Activated CD8-positive, alpha-beta T cell treated with anti-CD3 and anti-CD28 coated beads for 36 hours (primary cell): ENCODE results near the gene SPNS3. TPM values are rescaled to one million over a fixed set of nuclear protein-coding genes. Genes with fewer than 3 reads are reported as not detected.

Experiments used
- ATAC-seq: fragments of 200-7000 bp; cut with Tn5 transposase; one replicate; pipeline ENCODE4 v1.10.0; 2021; ENCODE audit warnings: mild to moderate bottlenecking, moderate library complexity
- CTCF ChIA-PET: fragments of 350-600 bp; sonication (Branson Sonifier 250); formaldehyde crosslinking; loops from one replicate; lab custom pipeline; 2021; ENCODE audit warnings: antibody characterized with exemption; lab: Charles Lee
- POLR2A ChIA-PET: fragments of 350-600 bp; sonication (Branson Sonifier 250); formaldehyde crosslinking; loops from one replicate; lab custom pipeline; 2021; ENCODE audit warnings: antibody characterized with exemption; lab: Charles Lee
- DNase-seq: peaks from one replicate; pipeline ENCODE4 v3.0.0-alpha.2; 2020
- H3K27ac Mint-ChIP-seq: one replicate; pipeline ENCODE4 v1.8.0; 2021; ENCODE audit warnings: mild to moderate bottlenecking, mixed read lengths
- H3K27me3 Mint-ChIP-seq: one replicate; pipeline ENCODE4 v1.8.0; 2021; ENCODE audit warnings: mixed read lengths
- H3K36me3 Mint-ChIP-seq: one replicate; pipeline ENCODE4 v1.8.0; 2021; ENCODE audit warnings: low read depth, mixed read lengths
- H3K4me1 Mint-ChIP-seq: one replicate; pipeline ENCODE4 v1.8.0; 2021; ENCODE audit warnings: low read depth, mixed read lengths
- H3K4me3 Mint-ChIP-seq: one replicate; pipeline ENCODE4 v1.8.0; 2021; ENCODE audit warnings: mild to moderate bottlenecking, moderate library complexity, mixed read lengths
- H3K9me3 Mint-ChIP-seq: one replicate; pipeline ENCODE4 v1.8.0; 2021; ENCODE audit warnings: mixed read lengths
- intact Hi-C: fragments of 100-400 bp; cut with micrococcal nuclease; formaldehyde crosslinking; loops from one replicate; pipeline ENCODE4 v1.10.0; 2022
- total RNA-seq, 2 experiments: library from RNA; stranded (reverse); gene quantifications; one replicate each; pipeline ENCODE4 v1.2.3, GENCODE V29; 2021
- TF ChIP-seq, protein P1 (sequence below): fragments of 200-600 bp; IDR thresholded peaks from one replicate; pipeline ENCODE4 v1.8.0; 2022; ENCODE audit warnings: antibody characterized with exemption, mild to moderate bottlenecking

SPNS3 gene
- total RNA-seq, 2 experiments from 2014 or later, result 24.7 to 25.7 TPM

- DNase-seq, result no peak
- TF ChIP-seq, protein P1, sequence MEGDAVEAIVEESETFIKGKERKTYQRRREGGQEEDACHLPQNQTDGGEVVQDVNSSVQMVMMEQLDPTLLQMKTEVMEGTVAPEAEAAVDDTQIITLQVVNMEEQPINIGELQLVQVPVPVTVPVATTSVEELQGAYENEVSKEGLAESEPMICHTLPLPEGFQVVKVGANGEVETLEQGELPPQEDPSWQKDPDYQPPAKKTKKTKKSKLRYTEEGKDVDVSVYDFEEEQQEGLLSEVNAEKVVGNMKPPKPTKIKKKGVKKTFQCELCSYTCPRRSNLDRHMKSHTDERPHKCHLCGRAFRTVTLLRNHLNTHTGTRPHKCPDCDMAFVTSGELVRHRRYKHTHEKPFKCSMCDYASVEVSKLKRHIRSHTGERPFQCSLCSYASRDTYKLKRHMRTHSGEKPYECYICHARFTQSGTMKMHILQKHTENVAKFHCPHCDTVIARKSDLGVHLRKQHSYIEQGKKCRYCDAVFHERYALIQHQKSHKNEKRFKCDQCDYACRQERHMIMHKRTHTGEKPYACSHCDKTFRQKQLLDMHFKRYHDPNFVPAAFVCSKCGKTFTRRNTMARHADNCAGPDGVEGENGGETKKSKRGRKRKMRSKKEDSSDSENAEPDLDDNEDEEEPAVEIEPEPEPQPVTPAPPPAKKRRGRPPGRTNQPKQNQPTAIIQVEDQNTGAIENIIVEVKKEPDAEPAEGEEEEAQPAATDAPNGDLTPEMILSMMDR, result no peak
- Mint-ChIP-seq H3K36me3 (no peaks in the 10 kb centered on the region), H3K27ac (no peak overlapping the region), H3K4me3 (no peak overlapping the region), H3K27me3 (peaks cover 1% of the 10 kb centered on the region), H3K9me3 (no peaks in the 10 kb centered on the region), H3K4me1 (peaks cover 2% of the 10 kb centered on the region)
- POLR2A ChIA-PET, result interaction anchor here (1.8 kb wide), 1 partner anchor 25 kb away, joined by 4 read pairs; no protein-coding TSS in a partner anchor
- CTCF ChIA-PET, result no interaction called here
- ATAC-seq, result no peak
- intact Hi-C loops, result loop anchor here (10.0 kb wide), 1 partner anchor 105 kb away; no protein-coding TSS in a partner anchor
Observed at GRCh38 chr17:4529533-4530152, 95.9 kb downstream of the SPNS3 start.

GRCh38 chr17:4530799-4531730 lies 97.3 kb downstream of the SPNS3 start:
- POLR2A ChIA-PET, result no interaction called here
- Mint-ChIP-seq H3K27ac (no peak overlapping the region), H3K4me1 (peaks cover 2% of the 10 kb centered on the region), H3K27me3 (peaks cover 1% of the 10 kb centered on the region), H3K36me3 (no peaks in the 10 kb centered on the region), H3K9me3 (no peaks in the 10 kb centered on the region), H3K4me3 (no peak overlapping the region)
- CTCF ChIA-PET, result no interaction called here
- ATAC-seq (no peak), DNase-seq (no peak)
- intact Hi-C loops, result loop anchor here (10.0 kb wide), 1 partner anchor 106 kb away; no protein-coding TSS in a partner anchor
- TF ChIP-seq, protein P1, result no peak

DNA sequence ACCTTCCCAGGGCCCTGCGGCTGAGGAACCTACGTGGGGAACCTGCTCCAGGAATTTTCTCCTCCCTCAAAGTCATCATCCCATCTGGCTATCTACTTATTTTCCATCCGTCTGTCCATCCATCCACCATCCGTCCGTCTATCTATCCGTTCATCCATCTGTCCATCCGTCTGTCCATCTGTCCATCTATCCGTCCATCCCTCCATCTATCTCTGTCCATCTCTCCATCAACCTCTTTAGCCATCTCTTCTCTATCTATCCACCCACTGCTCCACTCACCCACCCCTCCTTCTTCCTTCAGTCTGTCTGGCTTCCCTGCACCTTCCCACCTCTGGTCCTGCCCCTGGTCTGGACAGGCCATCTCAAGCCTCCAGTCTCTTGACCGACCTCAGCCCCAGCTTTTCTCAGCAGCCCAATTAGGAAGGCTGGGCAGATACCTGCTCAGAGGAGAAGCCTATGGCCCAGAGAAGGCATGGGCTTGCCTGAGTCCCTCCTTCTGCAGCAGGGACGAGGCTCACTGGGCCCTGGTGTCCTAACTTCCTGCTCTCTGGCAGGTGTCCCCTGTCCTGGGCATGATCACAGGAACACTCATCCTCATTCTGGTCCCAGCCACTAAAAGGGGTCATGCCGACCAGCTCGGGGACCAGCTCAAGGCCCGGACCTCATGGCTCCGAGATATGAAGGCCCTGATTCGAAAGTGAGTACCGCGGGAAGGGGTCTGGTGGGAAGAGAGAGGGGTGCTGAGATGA lies 98.4 kb downstream of the SPNS3 start:
- peaks cover 1% of the 10 kb centered on the region for H3K27me3 Mint-ChIP-seq
- ATAC-seq (no peak), DNase-seq (no peak)
- intact Hi-C loops, result loop anchor here (10.0 kb wide), 1 partner anchor 107 kb away; no protein-coding TSS in a partner anchor
- H3K4me1 Mint-ChIP-seq, result peaks cover 2% of the 10 kb centered on the region
- POLR2A ChIA-PET, result no interaction called here
- TF ChIP-seq, protein P1, result no peak
- no peaks in the 10 kb centered on the region for H3K9me3 Mint-ChIP-seq
- no peak overlapping the region for H3K27ac Mint-ChIP-seq
- CTCF ChIA-PET, result no interaction called here
- no peaks in the 10 kb centered on the region for H3K36me3 Mint-ChIP-seq
- H3K4me3 Mint-ChIP-seq, result no peak overlapping the region

DNA sequence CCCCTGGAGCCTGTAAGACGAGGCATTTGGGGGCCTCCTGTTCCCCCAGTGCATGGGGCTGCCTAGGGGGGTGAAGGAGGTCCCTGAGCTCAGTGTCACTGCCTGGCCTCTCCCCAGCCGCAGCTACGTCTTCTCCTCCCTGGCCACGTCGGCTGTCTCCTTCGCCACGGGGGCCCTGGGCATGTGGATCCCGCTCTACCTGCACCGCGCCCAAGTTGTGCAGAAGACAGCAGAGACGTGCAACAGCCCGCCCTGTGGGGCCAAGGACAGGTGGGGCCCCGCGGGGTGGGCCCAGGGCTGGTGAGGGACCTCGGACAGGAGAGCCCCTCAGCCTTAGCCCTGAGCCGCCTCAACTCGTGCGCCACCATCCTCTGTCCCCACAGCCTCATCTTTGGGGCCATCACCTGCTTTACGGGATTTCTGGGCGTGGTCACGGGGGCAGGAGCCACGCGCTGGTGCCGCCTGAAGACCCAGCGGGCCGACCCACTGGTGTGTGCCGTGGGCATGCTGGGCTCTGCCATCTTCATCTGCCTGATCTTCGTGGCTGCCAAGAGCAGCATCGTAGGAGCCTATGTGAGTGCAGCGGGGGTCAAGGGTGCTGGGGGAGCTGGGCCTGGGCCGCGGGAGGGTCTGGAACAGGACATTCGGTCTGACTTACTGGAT lies 99.3 kb downstream of the SPNS3 start:
- CTCF ChIA-PET, result no interaction called here
- intact Hi-C loops, result loop anchor here (10.0 kb wide), 1 partner anchor 108 kb away; no protein-coding TSS in a partner anchor
- Mint-ChIP-seq H3K27ac (no peak overlapping the region), H3K9me3 (no peaks in the 10 kb centered on the region), H3K36me3 (no peaks in the 10 kb centered on the region), H3K4me1 (peaks cover 2% of the 10 kb centered on the region), H3K27me3 (peaks cover 1% of the 10 kb centered on the region), H3K4me3 (no peak overlapping the region)
- TF ChIP-seq, protein P1, result no peak
- ATAC-seq, result no peak
- DNase-seq, result no peak
- POLR2A ChIA-PET, result no interaction called here
